A549 (cell line): Measurements from ENCODE around the gene EPS8.

Source experiments
- CHD2 ChIP-seq: fragments of 150-350 bp; IDR thresholded peaks from 2 replicates; pipeline ENCODE4 v1.6.1; 2014; ENCODE audit warnings: low read length; ENCODE audit not compliant: partially characterized antibody
- JUN ChIP-seq, 2 experiments: fragments of >200 bp; sonication (Bioruptor Twin); formaldehyde crosslinking; IDR thresholded peaks; 2 replicates in 1 of 2; 3 replicates in 1 of 2; pipeline ENCODE4 v1.6.1; 2016 to 2017
- POLR2AphosphoS2 ChIP-seq: conservative IDR thresholded peaks from 2 replicates; pipeline ENCODE4 v1.6.1; 2012; ENCODE audit warnings: low read length, improper control_type of control experiment, inconsistent platforms
- SMC3 ChIP-seq: fragments of >200 bp; sonication (Bioruptor Twin); formaldehyde crosslinking; IDR thresholded peaks from 3 replicates; pipeline ENCODE4 v1.6.1; 2018; ENCODE audit warnings: inconsistent platforms
- TP53 ChIP-seq: fragments of 250-450 bp; sonication (Bioruptor Pico); IDR thresholded peaks from 2 replicates; pipeline ENCODE4 v1.5.0; 2021; ENCODE audit warnings: mild to moderate bottlenecking, moderate library complexity
- TF ChIP-seq, protein P1 (sequence below): fragments of >200 bp; sonication (Bioruptor Twin); formaldehyde crosslinking; IDR thresholded peaks from 3 replicates; pipeline ENCODE4 v1.5.1; 2016

DNA sequence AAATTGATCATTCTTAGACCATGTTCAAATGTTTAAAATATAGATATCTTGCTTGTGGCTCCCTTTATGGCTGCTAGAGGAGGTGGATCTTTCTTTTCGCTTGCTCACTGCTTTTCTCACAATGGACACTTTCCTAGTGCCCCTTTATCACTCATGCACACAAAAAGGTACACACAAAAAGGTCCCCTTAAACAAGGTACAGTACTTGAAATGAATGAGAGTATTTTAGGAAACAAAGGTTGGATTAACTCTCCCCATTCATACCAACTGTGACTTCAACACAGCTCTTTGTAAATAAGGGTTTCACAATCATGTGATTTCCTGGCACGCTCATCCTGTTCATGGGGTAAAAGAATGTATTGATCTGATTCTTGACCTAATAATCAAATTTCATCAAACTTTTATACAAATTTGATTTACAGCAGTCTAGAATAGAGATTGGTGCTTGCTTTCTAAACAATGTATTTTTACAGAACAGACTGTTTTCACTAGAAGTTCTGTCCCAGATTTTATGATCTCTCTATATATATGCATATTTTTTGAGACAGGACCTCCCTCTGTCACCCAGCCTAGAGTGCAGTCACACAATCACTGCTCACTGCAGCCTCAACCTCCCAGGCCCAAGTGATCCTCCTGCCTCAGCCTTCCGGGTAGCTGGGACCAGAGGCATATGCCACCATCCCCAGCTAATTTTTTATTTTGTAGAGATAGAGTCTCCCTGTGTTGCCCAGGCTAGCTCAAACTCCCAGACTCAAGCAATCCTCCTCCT, 34.4 kb upstream of the EPS8 start:
- no peak for TF ChIP-seq CHD2
- TF ChIP-seq, protein P1, sequence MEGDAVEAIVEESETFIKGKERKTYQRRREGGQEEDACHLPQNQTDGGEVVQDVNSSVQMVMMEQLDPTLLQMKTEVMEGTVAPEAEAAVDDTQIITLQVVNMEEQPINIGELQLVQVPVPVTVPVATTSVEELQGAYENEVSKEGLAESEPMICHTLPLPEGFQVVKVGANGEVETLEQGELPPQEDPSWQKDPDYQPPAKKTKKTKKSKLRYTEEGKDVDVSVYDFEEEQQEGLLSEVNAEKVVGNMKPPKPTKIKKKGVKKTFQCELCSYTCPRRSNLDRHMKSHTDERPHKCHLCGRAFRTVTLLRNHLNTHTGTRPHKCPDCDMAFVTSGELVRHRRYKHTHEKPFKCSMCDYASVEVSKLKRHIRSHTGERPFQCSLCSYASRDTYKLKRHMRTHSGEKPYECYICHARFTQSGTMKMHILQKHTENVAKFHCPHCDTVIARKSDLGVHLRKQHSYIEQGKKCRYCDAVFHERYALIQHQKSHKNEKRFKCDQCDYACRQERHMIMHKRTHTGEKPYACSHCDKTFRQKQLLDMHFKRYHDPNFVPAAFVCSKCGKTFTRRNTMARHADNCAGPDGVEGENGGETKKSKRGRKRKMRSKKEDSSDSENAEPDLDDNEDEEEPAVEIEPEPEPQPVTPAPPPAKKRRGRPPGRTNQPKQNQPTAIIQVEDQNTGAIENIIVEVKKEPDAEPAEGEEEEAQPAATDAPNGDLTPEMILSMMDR, result no peak
- no peak for TF ChIP-seq TP53 (CRISPR knock-in tag)
- no peak for TF ChIP-seq POLR2AphosphoS2
- no peak for TF ChIP-seq JUN (IDR thresholded peaks at IDR 0.05)
- TF ChIP-seq SMC3, result no peak
